WERI-Rb-1 (cell line): ENCODE measurements around the gene MYO18A.

Experiments
- DNase-seq: peaks from one replicate; pipeline ENCODE4 v3.0.0-alpha.2; 2020
- H3K27ac ChIP-seq: fragments of 250-450 bp; sonication (Bioruptor Pico); 2 replicates; pipeline ENCODE4 v1.5.1; 2020; ENCODE audit warnings: mild to moderate bottlenecking, moderate library complexity
- H3K27me3 ChIP-seq: fragments of 250-450 bp; sonication (Bioruptor Pico); 2 replicates; pipeline ENCODE4 v1.5.1; 2021; ENCODE audit warnings: mild to moderate bottlenecking, low read depth, moderate library complexity; ENCODE audit not compliant: insufficient read depth, severe bottlenecking
- H3K36me3 ChIP-seq: fragments of 250-450 bp; sonication (Bioruptor Pico); 2 replicates; pipeline ENCODE4 v1.5.1; 2020; ENCODE audit warnings: mild to moderate bottlenecking, moderate library complexity
- H3K4me3 ChIP-seq: 2 replicates; pipeline ENCODE4 v1.5.1; 2011; ENCODE audit warnings: low read depth, mild to moderate bottlenecking, control low read depth, low read length
- H3K9me3 ChIP-seq: fragments of 250-450 bp; sonication (Bioruptor Pico); 2 replicates; pipeline ENCODE4 v1.5.1; 2021; ENCODE audit warnings: mild to moderate bottlenecking, moderate library complexity; ENCODE audit not compliant: severe bottlenecking
- CTCF ChIP-seq: IDR thresholded peaks from 2 replicates; pipeline ENCODE4 v1.5.1; 2011; ENCODE audit warnings: low read depth, mild to moderate bottlenecking, control low read depth, inconsistent platforms, low read length

MYO18A gene

GRCh38 chr17:29215717-29216116 lies 35.5 kb upstream of the MYO18A start:
- DNase-seq: no peak
- Histone ChIP-seq H3K9me3 (no peaks in the 10 kb centered on the region), H3K27me3 (no peaks in the 10 kb centered on the region), H3K27ac (no peak overlapping the region), H3K4me3 (no peak overlapping the region), H3K36me3 (no peaks in the 10 kb centered on the region)
- no peak for TF ChIP-seq CTCF

GRCh38 chr17:29215174-29215573 lies 35.0 kb upstream of the MYO18A start:
- no peak overlapping the region for H3K4me3 ChIP-seq
- no peaks in the 10 kb centered on the region for H3K36me3 ChIP-seq
- no peaks in the 10 kb centered on the region for H3K27me3 ChIP-seq
- no peak overlapping the region for H3K27ac ChIP-seq
- TF ChIP-seq CTCF: no peak
- no peaks in the 10 kb centered on the region for H3K9me3 ChIP-seq
- no peak for DNase-seq

- no peaks in the 10 kb centered on the region for H3K36me3 ChIP-seq
- no peak overlapping the region for H3K27ac ChIP-seq
- no peaks in the 10 kb centered on the region for H3K27me3 ChIP-seq
- H3K9me3 ChIP-seq: no peaks in the 10 kb centered on the region
- H3K4me3 ChIP-seq: no peak overlapping the region
- DNase-seq: no peak
- TF ChIP-seq CTCF: no peak
Observed at GRCh38 chr17:29214215-29215146, 34.3 kb upstream of the MYO18A start.

DNA sequence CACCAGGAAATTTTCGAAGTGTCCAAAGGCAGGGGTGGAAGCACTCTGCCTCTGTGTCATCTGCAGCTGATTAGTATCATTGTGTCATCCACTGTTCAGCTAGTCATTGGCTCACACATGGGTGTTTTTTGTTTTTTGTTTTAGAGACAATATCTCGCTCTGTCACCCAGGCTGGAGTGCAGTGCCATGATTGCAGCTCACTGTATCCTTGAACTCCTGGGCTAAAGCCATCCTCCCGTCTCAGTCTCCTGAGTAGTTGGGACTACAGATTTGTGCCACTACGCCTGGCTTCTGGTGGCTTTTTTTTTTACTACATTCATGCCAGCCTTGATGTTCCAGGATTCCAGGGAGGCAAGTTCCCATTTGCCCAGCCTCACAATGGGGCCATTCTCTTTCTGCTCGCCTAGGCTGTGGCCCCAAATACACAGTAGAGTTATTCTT lies 32.5 kb upstream of the MYO18A start:
- Histone ChIP-seq H3K9me3 (no peaks in the 10 kb centered on the region), H3K4me3 (no peak overlapping the region), H3K36me3 (no peaks in the 10 kb centered on the region), H3K27me3 (no peaks in the 10 kb centered on the region), H3K27ac (no peak overlapping the region)
- DNase-seq: no peak
- TF ChIP-seq CTCF: no peak

- Histone ChIP-seq H3K4me3 (no peak overlapping the region), H3K27ac (no peak overlapping the region), H3K36me3 (no peaks in the 10 kb centered on the region), H3K27me3 (no peaks in the 10 kb centered on the region), H3K9me3 (no peaks in the 10 kb centered on the region)
- no peak for TF ChIP-seq CTCF
- no peak for DNase-seq
Observed at GRCh38 chr17:29212094-29212631, 32.0 kb upstream of the MYO18A start.
